Pancreas (tissue), 10 donors: ENCODE results near the gene GPATCH3. TPM values are rescaled to one million over a fixed set of nuclear protein-coding genes. Genes with fewer than 3 reads are reported as not detected.

Source experiments
- ATAC-seq, 4 donors: fragments of 200-7000 bp; cut with Tn5 transposase; one replicate each; pipeline versions ENCODE4 v1.8.0 to v1.9.1; 2020; ENCODE audit warnings: mild to moderate bottlenecking in 4 of 4, moderate library complexity in 4 of 4
- DNase-seq, 6 donors: peaks; one replicate each; pipeline ENCODE4 v3.0.0-alpha.2; 2020
- FAIRE-seq: peaks from 2 replicates; lab custom pipeline; 2012; peaks lifted over from hg19 to GRCh38; lab: Jason Lieb, UNC
- H3K27ac ChIP-seq, 4 donors: fragments of 200-600 bp; sonication (generic); 1 replicate in 3 of 4; 2 replicates in 1 of 4; pipeline versions ENCODE4 v1.5.0 to v1.8.0; 2020
- H3K27me3 ChIP-seq, 4 donors: fragments of 200-600 bp; one replicate each; pipeline ENCODE4 v1.8.0; 2021
- H3K36me3 ChIP-seq, 3 donors: fragments of 200-600 bp; sonication (generic) in 1 of 3; one replicate each; pipeline versions ENCODE4 v1.5.0 to v1.8.0; 2020 to 2021
- H3K4me1 ChIP-seq, 3 donors: fragments of 200-600 bp; one replicate each; pipeline ENCODE4 v1.8.0; 2021
- H3K4me3 ChIP-seq, 4 donors: fragments of 200-600 bp; sonication (generic) in 2 of 4; one replicate each; pipeline versions ENCODE4 v1.5.0 to v1.8.0; 2020 to 2021
- H3K9me3 ChIP-seq, 4 donors: fragments of 200-600 bp; one replicate each; pipeline ENCODE4 v1.8.0; 2021
- WGBS, 2 donors: extraction: QIAGEN DNeasy Blood & Tissue Kit; methylation state at CpG; one replicate each; pipeline ENCODE4 v1.1.7; 2013; 5-methylcytosine and 5-hydroxymethylcytosine counted together
- intact Hi-C, 3 donors: fragments of 100-400 bp; cut with DNase I; formaldehyde crosslinking; loops; one replicate each; pipeline versions ENCODE4 v1.11.1 to v1.14.2; 2022
- polyA plus RNA-seq, 2 donors: library from polyadenylated mRNA; stranded (reverse); fragments of 200-250 nt; gene quantifications; one replicate each; pipeline ENCODE4 v1.2.3, GENCODE V29; 2013
- total RNA-seq, 6 donors: library from RNA; stranded (reverse); fragmentation: NEBNext Ultra II Directional in 4 of 6; extraction: Animal tissue kit (Norgen Biotek cat#: 25700) in 4 of 6; gene quantifications; one replicate each; pipeline versions ENCODE4 v1.2.1 to v1.2.4, GENCODE V29; 2021 to 2023
- TF ChIP-seq, protein P1 (sequence below), 4 donors: fragments of 200-600 bp; sonication (generic) in 3 of 4; IDR thresholded peaks; one replicate each; pipeline versions ENCODE4 v1.5.0 to v1.8.0; 2021; ENCODE audit warnings: antibody characterized with exemption in 4 of 4
- donor health status: healthy with polysubstance abuse.
- donor health status: DM: no; HTN: no; CAD: no; lungs with moderate emphysema.
- donor health status: DM: no; HTN: no; CAD: no.
- donor health status: control.
- donor health status: control.
- donor health status: Bipolar disorder and iron deficiency.
- donor health status: DM: yes; HTN: yes; CAD: no.
- donor health status: DM: no; HTN: no; CAD: no.
- donor health status: DM: no; HTN: no; CAD: no.
- donor health status: DM: yes; HTN: yes; CAD: no.

Gene GPATCH3
- total and polyA plus RNA-seq, 8 donors: 3.9 to 18.1 (median 6.9) TPM

DNA sequence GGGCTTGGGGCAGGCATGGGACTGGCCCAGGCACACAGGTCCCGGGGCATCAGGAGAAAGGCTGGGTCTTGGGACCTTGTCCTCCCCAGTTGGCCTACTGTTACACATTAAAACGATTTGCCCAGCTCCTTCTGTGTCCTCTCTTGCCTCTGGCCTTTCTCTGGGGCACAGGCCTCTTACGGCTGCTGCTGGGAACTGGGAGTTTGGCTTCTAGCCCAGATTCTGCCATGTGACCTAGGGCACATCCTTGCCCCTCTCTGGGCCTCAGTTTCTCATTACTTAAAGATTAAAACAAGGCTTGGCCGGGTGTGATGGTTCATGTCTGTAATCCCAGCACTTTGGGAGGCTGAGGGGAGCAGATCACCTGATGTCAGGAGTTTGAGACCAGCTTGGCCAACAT, 46.0 kb upstream of the GPATCH3 start:
- Histone ChIP-seq H3K36me3 (peaks cover 8 to 36% (median 25%) of the 10 kb centered on the region in 3 donors), H3K4me1 (no peaks in the 10 kb centered on the region), H3K27me3 (no peaks in the 10 kb centered on the region), H3K4me3 (no peak overlapping the region), H3K9me3 (no peaks in the 10 kb centered on the region), H3K27ac (peak overlapping the region in 2 of 4 donors; percentile 11 to 45)
- DNase-seq (no peak), ATAC-seq (peak in 3 of 4 donors; percentile 17 to 49 (median 25)), FAIRE-seq (no peak)
- 39 to 43% methylated on average over 4 of the region's 4 CpGs for WGBS, 2 donors
- intact Hi-C loops: no loop called here
- TF ChIP-seq, protein P1, sequence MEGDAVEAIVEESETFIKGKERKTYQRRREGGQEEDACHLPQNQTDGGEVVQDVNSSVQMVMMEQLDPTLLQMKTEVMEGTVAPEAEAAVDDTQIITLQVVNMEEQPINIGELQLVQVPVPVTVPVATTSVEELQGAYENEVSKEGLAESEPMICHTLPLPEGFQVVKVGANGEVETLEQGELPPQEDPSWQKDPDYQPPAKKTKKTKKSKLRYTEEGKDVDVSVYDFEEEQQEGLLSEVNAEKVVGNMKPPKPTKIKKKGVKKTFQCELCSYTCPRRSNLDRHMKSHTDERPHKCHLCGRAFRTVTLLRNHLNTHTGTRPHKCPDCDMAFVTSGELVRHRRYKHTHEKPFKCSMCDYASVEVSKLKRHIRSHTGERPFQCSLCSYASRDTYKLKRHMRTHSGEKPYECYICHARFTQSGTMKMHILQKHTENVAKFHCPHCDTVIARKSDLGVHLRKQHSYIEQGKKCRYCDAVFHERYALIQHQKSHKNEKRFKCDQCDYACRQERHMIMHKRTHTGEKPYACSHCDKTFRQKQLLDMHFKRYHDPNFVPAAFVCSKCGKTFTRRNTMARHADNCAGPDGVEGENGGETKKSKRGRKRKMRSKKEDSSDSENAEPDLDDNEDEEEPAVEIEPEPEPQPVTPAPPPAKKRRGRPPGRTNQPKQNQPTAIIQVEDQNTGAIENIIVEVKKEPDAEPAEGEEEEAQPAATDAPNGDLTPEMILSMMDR (IDR thresholded peaks at IDR 0.05): no peak

DNA sequence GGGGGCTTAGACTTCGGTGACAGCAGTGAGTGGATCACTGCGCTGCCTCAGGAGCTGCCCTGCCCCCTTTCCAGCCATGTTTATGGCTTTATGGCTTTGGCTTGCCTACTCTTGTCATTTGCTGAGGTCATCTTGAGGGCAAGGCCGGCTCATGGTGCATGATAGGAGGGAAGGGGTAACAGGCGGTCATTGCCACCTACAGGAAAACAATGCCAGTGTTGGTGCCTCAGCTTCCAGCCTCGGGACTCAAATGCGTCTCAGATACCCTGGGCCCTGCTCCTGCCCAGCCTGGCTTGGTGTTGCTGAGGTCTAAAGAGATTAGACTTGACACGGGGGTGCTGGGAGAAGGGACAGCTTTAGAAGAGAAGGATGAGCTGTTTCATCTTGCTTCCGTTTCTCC, 45.5 kb upstream of the GPATCH3 start:
- 43 to 49% methylated on average over 8 of the region's 8 CpGs for WGBS, 2 donors

DNA sequence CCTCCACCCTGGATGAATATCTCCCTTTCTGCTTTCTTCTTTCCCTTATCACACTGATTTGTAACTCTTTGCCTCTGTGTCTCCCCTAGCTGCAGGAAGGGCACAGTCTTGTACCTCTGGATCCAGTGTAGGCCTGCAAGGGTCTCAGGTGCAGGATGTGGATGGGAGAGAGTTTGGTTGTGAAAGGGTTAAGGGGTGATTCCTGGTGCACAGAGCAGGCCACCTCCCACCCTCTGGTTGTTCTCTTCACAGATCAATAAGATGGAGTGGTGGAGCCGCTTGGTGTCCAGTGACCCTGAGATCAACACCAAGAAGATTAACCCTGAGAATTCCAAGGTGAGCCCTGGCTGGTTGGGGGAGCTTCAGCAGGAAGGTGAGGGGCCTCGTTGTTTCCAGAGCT, 44.9 kb upstream of the GPATCH3 start:
- 20 to 24% methylated on average over 2 of the region's 2 CpGs for WGBS, 2 donors
- TF ChIP-seq, protein P1 (IDR thresholded peaks at IDR 0.05): no peak
- no peak for FAIRE-seq
- H3K27ac ChIP-seq: no peak overlapping the region
- peaks cover 8 to 29% (median 23%) of the 10 kb centered on the region in 3 donors for H3K36me3 ChIP-seq
- peak in 1 of 4 donors; percentile 4 for ATAC-seq
- H3K4me3 ChIP-seq: no peak overlapping the region
- no peaks in the 10 kb centered on the region for H3K27me3 ChIP-seq
- H3K4me1 ChIP-seq: no peaks in the 10 kb centered on the region
- H3K9me3 ChIP-seq: no peaks in the 10 kb centered on the region
- no peak for DNase-seq
- intact Hi-C loops: no loop called here

More for the DNA sequence above, 45.5 kb upstream of the GPATCH3 start:
- no peak for FAIRE-seq
- Histone ChIP-seq H3K36me3 (peaks cover 8 to 31% (median 25%) of the 10 kb centered on the region in 3 donors), H3K27ac (peak overlapping the region in 2 of 4 donors; percentile 11 to 45), H3K4me1 (no peaks in the 10 kb centered on the region), H3K4me3 (no peak overlapping the region), H3K9me3 (no peaks in the 10 kb centered on the region), H3K27me3 (no peaks in the 10 kb centered on the region)
- DNase-seq: peak in 3 of 6 donors; percentile 37 to 44 (median 39)
- TF ChIP-seq, protein P1 (IDR thresholded peaks at IDR 0.05): no peak
- peak; percentile 40 to 76 (median 49) for ATAC-seq
- intact Hi-C loops: no loop called here

DNA sequence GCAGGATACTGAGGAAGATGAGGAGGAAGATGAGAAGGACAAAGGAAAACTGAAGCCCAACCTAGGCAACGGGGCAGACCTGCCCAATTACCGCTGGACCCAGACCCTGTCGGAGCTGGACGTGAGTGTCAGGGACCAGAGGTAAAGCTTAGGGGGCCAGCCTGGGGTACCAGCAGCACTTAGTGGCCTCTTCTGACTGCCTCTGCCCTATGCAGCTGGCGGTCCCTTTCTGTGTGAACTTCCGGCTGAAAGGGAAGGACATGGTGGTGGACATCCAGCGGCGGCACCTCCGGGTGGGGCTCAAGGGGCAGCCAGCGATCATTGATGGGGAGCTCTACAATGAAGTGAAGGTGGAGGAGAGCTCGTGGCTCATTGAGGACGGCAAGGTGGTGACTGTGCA, 42.4 kb upstream of the GPATCH3 start:
- TF ChIP-seq, protein P1 (IDR thresholded peaks at IDR 0.05): no peak
- no peak overlapping the region for H3K4me3 ChIP-seq
- H3K27me3 ChIP-seq: no peaks in the 10 kb centered on the region
- 95 to 96% methylated on average over 12 of the region's 12 CpGs for WGBS, 2 donors
- ATAC-seq: no peak
- intact Hi-C loops: no loop called here
- no peaks in the 10 kb centered on the region for H3K9me3 ChIP-seq
- H3K4me1 ChIP-seq: peaks cover 0 to 8% (median 6%) of the 10 kb centered on the region in 3 donors
- no peak for DNase-seq
- H3K27ac ChIP-seq: no peak overlapping the region
- peaks cover 8 to 29% (median 19%) of the 10 kb centered on the region in 3 donors for H3K36me3 ChIP-seq
- FAIRE-seq: no peak

DNA sequence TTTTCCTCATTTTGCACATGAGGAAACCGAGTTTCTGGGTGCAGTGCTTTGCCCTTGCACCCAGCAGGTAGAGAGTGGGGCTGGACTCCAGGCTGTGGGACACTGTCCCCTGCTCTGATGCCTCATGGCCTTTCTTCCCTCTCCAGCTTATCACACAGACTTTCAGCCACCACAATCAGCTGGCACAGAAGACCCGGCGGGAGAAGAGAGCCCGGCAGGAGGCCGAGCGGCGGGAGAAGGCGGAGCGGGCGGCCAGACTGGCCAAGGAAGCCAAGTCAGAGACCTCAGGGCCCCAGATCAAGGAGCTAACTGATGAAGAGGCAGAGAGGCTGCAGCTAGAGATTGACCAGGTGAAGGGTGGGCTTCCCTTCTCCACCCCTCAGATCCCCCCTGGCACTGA, 41.0 kb upstream of the GPATCH3 start:
- WGBS, 2 donors: 83 to 85% methylated on average over 10 of the region's 10 CpGs
- peaks cover 0 to 9% (median 6%) of the 10 kb centered on the region in 3 donors for H3K4me1 ChIP-seq
- no peak for ATAC-seq
- H3K27ac ChIP-seq: no peak overlapping the region
- peaks cover 8 to 24% (median 19%) of the 10 kb centered on the region in 3 donors for H3K36me3 ChIP-seq
- no peak for FAIRE-seq
- TF ChIP-seq, protein P1 (IDR thresholded peaks at IDR 0.05): no peak
- no peaks in the 10 kb centered on the region for H3K9me3 ChIP-seq
- H3K27me3 ChIP-seq: no peaks in the 10 kb centered on the region
- peak in 1 of 6 donors; percentile 25 for DNase-seq
- intact Hi-C loops: no loop called here
- no peak overlapping the region for H3K4me3 ChIP-seq
